ENCODE data around the gene MLXIPL.
A peak's percentile ranks its signal among the peaks of the same experiment; 100 is the strongest.
"Not testable (repeated sequence)": the region's sequence is repeated elsewhere in the genome, so short reads cannot be mapped to it uniquely, and the experiment has no call there.

MLXIPL gene

GRCh38 chr7:73612598-73613269, 11.6 kb downstream of the MLXIPL start:
- peak; percentile 5 for DNase-seq

GRCh38 chr7:73611017-73611555, 13.2 kb downstream of the MLXIPL start:
- DNase-seq, result no peak

GRCh38 chr7:73610105-73610504, 14.2 kb downstream of the MLXIPL start:
- no peak for DNase-seq

DNA sequence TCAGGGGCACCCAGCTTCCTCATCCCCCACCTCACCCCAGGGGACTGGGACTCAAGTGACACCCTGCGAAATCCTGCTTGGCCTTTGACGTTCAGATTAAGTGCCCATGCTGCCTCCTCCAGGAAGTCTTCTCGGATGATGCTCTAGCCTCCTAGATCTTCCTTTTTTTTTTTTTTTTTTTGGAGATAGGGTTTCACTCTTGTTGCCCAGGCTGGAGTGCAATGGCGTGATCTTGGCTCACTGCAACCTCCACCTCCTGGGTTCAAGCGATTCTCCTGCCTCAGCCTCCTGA, 16.7 kb downstream of the MLXIPL start:
- not testable (repeated sequence) for DNase-seq

GRCh38 chr7:73606801-73607691, 17.3 kb downstream of the MLXIPL start:
- DNase-seq, result peak; percentile 4

DNA sequence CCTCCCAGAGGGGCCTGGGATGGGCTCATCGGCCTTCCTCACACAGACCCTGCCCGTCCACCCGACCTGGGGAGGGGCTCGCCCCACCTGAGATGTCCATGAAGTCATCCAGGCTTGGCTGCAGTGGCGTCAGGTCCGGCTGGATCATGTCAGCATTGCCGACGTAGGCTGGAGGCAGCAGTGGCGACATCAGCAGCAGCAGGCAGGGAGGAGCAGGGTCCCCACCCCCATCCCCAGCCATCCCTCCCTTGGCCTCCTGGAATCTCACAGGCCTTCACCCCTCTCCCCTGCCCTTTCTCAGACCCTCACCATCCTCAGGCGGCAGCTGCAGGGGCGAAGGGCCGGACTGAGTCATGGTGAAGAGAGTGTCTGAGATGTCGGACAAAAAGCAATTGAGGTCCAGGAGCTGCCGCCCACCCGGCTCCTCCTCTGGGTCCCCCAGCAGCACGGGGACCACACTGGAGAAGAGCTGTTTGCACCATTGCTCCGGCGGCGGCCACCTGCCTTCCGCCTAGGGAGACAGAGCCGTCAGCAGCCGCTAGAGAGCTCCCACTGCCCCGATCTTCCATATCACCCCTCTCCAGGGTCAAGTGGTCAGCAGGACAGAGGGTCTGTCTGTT, 18.6 kb downstream of the MLXIPL start:
- DNase-seq, result no peak

DNA sequence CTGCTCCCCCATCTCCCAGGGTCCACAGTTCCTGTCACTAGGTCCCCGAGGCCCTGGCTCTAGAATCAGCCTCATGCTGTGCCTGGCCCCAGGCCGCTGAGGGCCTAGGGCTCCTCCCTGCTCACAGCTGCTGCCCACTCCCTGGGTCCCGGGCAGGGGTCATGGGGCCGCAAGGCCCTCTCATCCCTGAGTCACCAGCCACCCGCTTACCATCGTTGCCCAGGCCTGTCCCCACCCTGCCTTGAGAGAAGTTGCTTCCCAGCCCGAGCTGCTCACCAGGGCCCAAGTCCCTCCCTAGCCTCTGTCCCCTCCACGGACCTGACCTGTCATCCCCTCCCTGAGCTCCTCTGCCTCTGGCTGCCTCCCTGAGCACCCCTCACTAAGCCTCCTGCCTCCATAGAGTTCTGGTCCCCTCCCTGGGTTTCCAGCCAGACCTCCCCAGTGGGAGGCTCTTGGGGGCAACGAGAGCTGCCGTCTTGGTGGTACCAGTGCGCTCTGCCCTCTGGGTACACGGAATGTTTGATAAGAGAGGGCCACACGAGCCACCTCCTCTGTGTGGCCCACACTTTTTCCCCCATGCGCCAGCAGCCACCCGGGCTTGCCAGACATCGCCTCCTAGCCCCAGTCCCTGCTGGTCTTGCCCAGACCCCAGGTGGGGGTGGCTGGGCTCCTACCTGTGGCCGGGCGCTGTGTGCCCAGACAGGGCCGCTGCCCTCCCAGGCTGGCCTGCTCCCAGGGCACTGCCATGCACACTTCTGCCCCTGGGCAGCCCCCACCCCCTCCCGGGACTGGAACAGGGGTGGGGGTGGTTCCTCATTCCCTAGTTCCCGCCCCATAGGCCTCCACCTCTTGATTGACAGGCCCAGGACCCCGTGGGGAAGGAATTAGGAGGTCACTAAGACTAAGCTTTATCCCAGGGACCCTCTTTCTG, 21.3 kb downstream of the MLXIPL start:
- no peak for DNase-seq

GRCh38 chr7:73599916-73600315, 24.4 kb downstream of the MLXIPL start:
- DNase-seq, result no peak

- DNase-seq, result no peak
Measured at GRCh38 chr7:73599151-73599882, 25.0 kb downstream of the MLXIPL start.

GRCh38 chr7:73597978-73598782, 26.1 kb downstream of the MLXIPL start:
- DNase-seq, result no peak

DNA sequence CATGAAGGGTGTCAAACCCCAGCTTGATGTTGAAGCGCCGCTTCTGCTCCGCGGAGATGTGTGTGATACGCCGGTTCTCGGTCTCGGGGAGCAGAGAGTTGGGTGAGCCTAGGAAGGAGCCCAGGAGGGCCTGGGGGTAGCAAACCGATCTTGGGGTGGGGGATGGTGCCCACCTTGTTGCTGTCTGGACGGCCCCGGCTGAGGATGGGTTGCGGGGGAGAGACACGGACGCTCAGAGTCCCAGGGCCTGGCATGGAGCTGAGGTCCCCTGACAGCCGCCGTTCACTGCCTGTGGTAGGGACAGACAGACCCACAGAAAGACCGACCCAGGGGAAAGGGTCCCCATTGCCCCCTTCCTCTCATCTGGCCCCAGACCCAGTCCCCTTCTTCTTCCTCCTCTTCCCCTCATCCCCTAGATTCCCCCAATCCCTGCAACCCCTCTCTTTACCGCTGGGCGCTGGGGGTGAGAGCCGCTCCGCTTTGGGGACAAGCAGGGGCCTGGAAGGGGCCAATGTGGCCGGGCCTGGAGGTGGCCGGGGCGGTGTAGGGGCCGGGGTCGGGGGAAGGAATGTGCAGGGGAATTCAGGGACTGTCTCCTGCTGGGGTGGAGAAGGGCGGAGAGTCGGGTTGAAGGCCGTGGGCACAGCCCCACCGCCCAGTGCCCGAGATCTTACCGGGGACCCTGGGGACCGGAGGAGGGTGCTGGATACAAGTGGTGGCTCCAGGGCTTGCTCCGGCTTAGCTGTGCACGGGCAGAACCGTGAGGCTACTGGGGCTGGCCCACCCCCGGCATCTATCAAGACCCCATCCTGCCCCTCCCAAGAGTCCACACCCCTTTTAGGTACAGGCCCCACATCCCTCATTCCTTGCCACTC, 27.9 kb downstream of the MLXIPL start:
- DNase-seq, result no peak

DNA sequence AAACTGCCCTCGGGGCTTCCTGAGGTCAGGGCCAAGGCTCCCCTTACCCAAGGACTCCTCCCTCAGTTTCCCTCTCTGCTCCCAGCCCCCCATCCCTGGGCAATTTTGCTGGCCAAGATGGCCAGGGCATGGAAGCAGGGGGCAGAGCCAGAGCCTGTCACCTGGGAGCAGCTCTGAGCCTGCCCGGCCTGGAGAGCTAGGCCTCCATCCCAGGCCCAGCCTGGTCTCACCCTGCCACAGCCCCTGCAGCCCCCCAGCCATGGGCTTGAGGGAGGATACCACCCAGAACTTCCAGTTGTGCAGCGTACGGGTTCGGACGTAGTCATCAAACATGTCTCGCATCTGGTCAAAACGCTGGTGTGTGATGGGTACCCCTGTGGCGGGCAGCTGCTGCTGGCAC, 29.0 kb downstream of the MLXIPL start:
- DNase-seq, result no peak

- DNase-seq, result no peak
Measured at GRCh38 chr7:73593207-73594045, 30.9 kb downstream of the MLXIPL start.

DNA sequence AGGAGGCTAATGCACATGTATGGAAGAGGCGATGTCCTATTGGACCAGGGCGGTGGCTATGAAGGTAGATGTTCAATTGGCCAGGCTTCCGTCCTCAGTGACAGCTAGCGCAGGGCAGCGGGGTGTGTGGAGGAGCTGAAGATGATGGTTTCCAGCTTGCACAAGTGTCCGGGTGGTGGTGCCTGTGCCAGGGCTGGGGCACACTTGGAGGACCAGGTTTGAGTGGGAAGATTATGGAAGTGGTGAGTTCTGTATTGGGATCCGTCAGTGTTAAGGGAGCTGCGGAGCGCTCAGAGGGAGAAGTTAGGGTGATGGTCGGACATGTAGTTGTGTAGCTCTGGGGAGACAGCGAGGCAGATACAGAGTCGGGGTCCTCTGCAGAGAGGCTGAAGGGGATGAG, 37.4 kb downstream of the MLXIPL start:
- no peak for DNase-seq

DNA sequence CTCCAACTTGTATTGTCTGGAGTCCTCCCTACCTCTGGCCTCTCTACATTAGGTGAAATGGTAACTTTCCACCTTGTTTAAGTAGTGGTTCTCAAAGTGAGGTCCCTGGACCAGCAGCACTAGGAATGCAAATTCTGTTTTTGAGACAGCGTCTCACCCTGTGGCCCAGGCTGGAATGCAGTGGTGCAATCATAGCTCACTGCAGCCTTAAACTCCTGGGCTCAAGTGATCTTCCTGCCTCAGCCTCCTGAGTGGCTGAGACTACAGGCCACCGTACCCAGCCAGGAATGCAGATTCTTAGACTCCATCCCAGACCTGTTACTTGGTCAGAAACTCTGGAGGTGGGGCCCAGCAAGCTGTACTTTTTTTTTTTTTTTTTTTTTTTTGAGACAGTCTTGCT, 39.1 kb downstream of the MLXIPL start:
- DNase-seq, result no peak

DNA sequence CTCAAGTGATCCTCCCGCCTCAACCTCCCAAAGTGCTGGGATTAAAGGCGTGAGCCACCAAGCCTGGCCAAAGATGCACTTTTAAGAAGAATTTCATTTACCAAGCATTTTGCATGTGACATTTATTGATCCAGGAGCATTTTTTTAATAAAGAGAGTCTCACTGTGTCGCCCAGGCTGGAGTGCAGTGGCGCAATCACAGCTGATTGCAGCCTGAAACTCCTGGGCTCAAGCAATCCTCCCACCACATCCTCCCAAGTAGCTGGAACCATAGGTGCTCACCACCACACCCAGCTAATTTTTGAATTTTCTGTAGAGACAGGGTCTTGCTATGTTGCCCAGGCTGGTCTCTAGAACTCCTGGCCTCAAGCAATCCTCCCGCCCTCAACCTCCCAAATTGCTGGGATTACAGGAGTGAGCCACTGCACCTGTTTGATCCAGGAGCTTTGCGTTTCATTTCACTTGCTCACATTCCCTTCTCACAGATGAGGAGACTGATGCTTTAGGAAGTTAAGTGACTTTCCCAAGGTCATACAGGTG, 41.6 kb downstream of the MLXIPL start:
- no peak for DNase-seq

- DNase-seq, result not testable (repeated sequence)
Measured at GRCh38 chr7:73581006-73581405, 43.3 kb downstream of the MLXIPL start.

- DNase-seq, result peak; percentile 98
Measured at GRCh38 chr7:73578342-73579128, 45.8 kb downstream of the MLXIPL start, which contains the start of gene TBL2. TBL2 (minus strand) TSS chr7:73578579; CDS start chr7:73578549, 30 bp downstream.

Measured in DMS79 treated with DMSO at 0.1 percent for 48 hours (cell line).